GM20431 (cell line): ENCODE data around the gene C1QA.

Experiments
- in situ Hi-C: fragments of 300-500 bp; cut with MseI, MboI; formaldehyde crosslinking; loops from one replicate; pipeline ENCODE4 v1.15.0; 2020; ENCODE audit warnings: low sequenced_read_pairs; ENCODE audit not compliant: unreplicated experiment

The C1QA gene

GRCh38 chr1:22637907-22638445 is 1.5 kb downstream of the C1QA start:
- in situ Hi-C loops: loop anchor here (25.0 kb wide), 1 partner anchor 501 kb away; the partner anchor contains the start of gene WNT4

GRCh38 chr1:22638476-22639234 is 2.2 kb downstream of the C1QA start:
- in situ Hi-C loops: loop anchor here (25.0 kb wide), 1 partner anchor 501 kb away; the partner anchor contains the start of gene WNT4

GRCh38 chr1:22639286-22639685 is 2.9 kb downstream of the C1QA start:
- in situ Hi-C loops: loop anchor here (25.0 kb wide), 1 partner anchor 502 kb away; the partner anchor contains the start of gene WNT4

GRCh38 chr1:22641247-22641646 is 4.8 kb downstream of the C1QA start:
- in situ Hi-C loops: loop anchor here (10.0 to 25.0 kb wide), 2 partner anchors 226 to 504 kb away; partner anchors contain the start of gene WNT4

- in situ Hi-C loops: loop anchor here (10.0 to 25.0 kb wide), 2 partner anchors 227 to 505 kb away; partner anchors contain the start of gene WNT4
Measured at GRCh38 chr1:22641906-22642636, 5.6 kb downstream of the C1QA start.

GRCh38 chr1:22643381-22643780 is 7.0 kb downstream of the C1QA start, which contains the start of gene C1QC:
Gene C1QC, plus strand, starts transcription at chr1:22643633. Its CDS starts 391 bp downstream, at chr1:22644024.
- in situ Hi-C loops: loop anchor here (10.0 to 25.0 kb wide), 2 partner anchors 229 to 506 kb away; partner anchors contain the start of gene WNT4

- in situ Hi-C loops: loop anchor here (10.0 to 25.0 kb wide), 2 partner anchors 229 to 507 kb away; partner anchors contain the start of gene WNT4
Measured at GRCh38 chr1:22643928-22644327, 7.5 kb downstream of the C1QA start.

- in situ Hi-C loops: loop anchor here (10.0 to 25.0 kb wide), 2 partner anchors 231 to 509 kb away; partner anchors contain the start of gene WNT4
Measured at GRCh38 chr1:22645931-22646330, 9.5 kb downstream of the C1QA start.

GRCh38 chr1:22646384-22646783 is 10.0 kb downstream of the C1QA start:
- in situ Hi-C loops: loop anchor here (10.0 to 25.0 kb wide), 2 partner anchors 232 to 509 kb away; partner anchors contain the start of gene WNT4

GRCh38 chr1:22650089-22650693 is 13.8 kb downstream of the C1QA start:
- in situ Hi-C loops: no loop called here

- in situ Hi-C loops: no loop called here
Measured at GRCh38 chr1:22651941-22652856, 15.8 kb downstream of the C1QA start.

GRCh38 chr1:22652881-22653316 is 16.5 kb downstream of the C1QA start, which contains the start of gene C1QB:
Gene C1QB, plus strand, starts transcription at chr1:22653236. Its CDS starts 6,227 bp downstream, at chr1:22659463.
- in situ Hi-C loops: no loop called here

GRCh38 chr1:22654692-22655091 is 18.3 kb downstream of the C1QA start:
- in situ Hi-C loops: no loop called here

- in situ Hi-C loops: no loop called here
Measured at GRCh38 chr1:22658385-22659163, 22.1 kb downstream of the C1QA start.

- in situ Hi-C loops: no loop called here
Measured at GRCh38 chr1:22660716-22661241, 24.4 kb downstream of the C1QA start.

- in situ Hi-C loops: no loop called here
Measured at GRCh38 chr1:22661880-22662279, 25.5 kb downstream of the C1QA start.

- in situ Hi-C loops: no loop called here
Measured at GRCh38 chr1:22662318-22662717, 25.9 kb downstream of the C1QA start.

- in situ Hi-C loops: no loop called here
Measured at GRCh38 chr1:22662986-22663408, 26.6 kb downstream of the C1QA start.
